Calu3 (cell line): ENCODE measurements around the gene CROCC2. TPM values are rescaled to one million over a fixed set of nuclear protein-coding genes. Genes with fewer than 3 reads are reported as not detected.

Experiments used
- BruUV-seq: library from RNA; stranded (reverse); fragments of 400-500 nt; replicated peaks from 2 replicates; lab custom pipeline; 2021; lab: Mats Ljungman, UMichigan
- CTCF ChIA-PET: fragments of 300-600 bp; sonication (Branson Sonifier 250); formaldehyde crosslinking; loops from one replicate; lab custom pipeline; 2022; ENCODE audit warnings: antibody characterized with exemption; lab: Charles Lee
- DNase-seq: peaks from one replicate; pipeline ENCODE4 v3.0.0; 2022
- H3K27ac Mint-ChIP-seq: one replicate; pipeline ENCODE4 v1.8.0; 2022; ENCODE audit warnings: mixed read lengths; ENCODE audit not compliant: unreplicated experiment
- H3K27me3 Mint-ChIP-seq: one replicate; pipeline ENCODE4 v1.8.0; 2022; ENCODE audit warnings: mixed read lengths; ENCODE audit not compliant: unreplicated experiment
- H3K36me3 Mint-ChIP-seq: one replicate; pipeline ENCODE4 v1.8.0; 2022; ENCODE audit warnings: mild to moderate bottlenecking, moderate library complexity, mixed read lengths; ENCODE audit not compliant: insufficient read depth, unreplicated experiment
- H3K4me1 Mint-ChIP-seq: one replicate; pipeline ENCODE4 v1.8.0; 2022; ENCODE audit warnings: mild to moderate bottlenecking, low read depth, mixed read lengths; ENCODE audit not compliant: unreplicated experiment
- H3K4me3 Mint-ChIP-seq: one replicate; pipeline ENCODE4 v1.8.0; 2022; ENCODE audit warnings: mild to moderate bottlenecking, low read depth, moderate library complexity, mixed read lengths; ENCODE audit not compliant: unreplicated experiment
- H3K9me3 Mint-ChIP-seq: one replicate; pipeline ENCODE4 v1.8.0; 2022; ENCODE audit warnings: low read depth, mixed read lengths; ENCODE audit not compliant: unreplicated experiment
- intact Hi-C: fragments of 100-400 bp; cut with micrococcal nuclease; formaldehyde crosslinking; loops from one replicate; pipeline ENCODE4 v1.10.0; 2022; ENCODE audit not compliant: unreplicated experiment
- total RNA-seq: library from RNA; stranded (reverse); gene quantifications from 2 replicates; pipeline ENCODE4 v1.2.3, GENCODE V29; 2022
- TF ChIP-seq, protein P1 (sequence below): fragments of 200-600 bp; IDR thresholded peaks from one replicate; pipeline ENCODE4 v1.8.0; 2022; ENCODE audit warnings: antibody characterized with exemption; ENCODE audit not compliant: unreplicated experiment

Gene CROCC2
- total RNA-seq, 1 experiment from 2014 or later, result not detected

DNA sequence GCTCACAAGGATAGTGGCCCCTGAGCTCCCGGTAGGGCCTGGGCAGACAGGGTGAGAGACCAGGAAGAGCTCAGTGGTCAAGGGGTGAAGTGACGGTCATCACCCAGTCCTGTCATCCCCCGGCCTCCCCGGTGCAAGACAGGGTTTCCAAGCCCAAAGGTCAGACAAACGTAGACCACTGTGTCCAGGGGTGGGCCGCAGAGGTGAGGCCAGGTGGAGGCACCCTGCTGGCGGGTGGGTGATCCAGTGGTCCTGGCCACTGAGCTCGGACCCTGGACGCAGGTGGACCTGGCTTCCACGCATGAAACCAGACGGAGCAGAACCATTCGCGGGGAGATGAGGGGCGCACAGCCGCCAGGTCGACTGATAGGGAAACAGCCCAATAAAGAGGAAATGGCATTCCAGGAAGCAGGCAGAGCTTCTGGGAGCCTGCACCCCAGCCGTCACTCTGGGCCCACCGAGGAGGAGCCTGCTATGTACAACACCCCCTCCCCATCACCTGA is 77.9 kb downstream of the CROCC2 start:
- Mint-ChIP-seq H3K36me3 (peaks cover 7% of the 10 kb centered on the region), H3K27me3 (peaks cover 55% of the 10 kb centered on the region), H3K4me3 (no peak overlapping the region), H3K27ac (no peak overlapping the region), H3K9me3 (no peaks in the 10 kb centered on the region), H3K4me1 (no peaks in the 10 kb centered on the region)
- BruUV-seq, result no TSS peak
- CTCF ChIA-PET, result interaction anchor here (0.6 to 1.5 kb wide), 6 partner anchors 12 to 607 kb away, joined by 3 read pairs; partner anchors contain the start of gene PASK
- TF ChIP-seq, protein P1, sequence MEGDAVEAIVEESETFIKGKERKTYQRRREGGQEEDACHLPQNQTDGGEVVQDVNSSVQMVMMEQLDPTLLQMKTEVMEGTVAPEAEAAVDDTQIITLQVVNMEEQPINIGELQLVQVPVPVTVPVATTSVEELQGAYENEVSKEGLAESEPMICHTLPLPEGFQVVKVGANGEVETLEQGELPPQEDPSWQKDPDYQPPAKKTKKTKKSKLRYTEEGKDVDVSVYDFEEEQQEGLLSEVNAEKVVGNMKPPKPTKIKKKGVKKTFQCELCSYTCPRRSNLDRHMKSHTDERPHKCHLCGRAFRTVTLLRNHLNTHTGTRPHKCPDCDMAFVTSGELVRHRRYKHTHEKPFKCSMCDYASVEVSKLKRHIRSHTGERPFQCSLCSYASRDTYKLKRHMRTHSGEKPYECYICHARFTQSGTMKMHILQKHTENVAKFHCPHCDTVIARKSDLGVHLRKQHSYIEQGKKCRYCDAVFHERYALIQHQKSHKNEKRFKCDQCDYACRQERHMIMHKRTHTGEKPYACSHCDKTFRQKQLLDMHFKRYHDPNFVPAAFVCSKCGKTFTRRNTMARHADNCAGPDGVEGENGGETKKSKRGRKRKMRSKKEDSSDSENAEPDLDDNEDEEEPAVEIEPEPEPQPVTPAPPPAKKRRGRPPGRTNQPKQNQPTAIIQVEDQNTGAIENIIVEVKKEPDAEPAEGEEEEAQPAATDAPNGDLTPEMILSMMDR, result no peak
- no peak for DNase-seq
- intact Hi-C loops, result no loop called here

DNA sequence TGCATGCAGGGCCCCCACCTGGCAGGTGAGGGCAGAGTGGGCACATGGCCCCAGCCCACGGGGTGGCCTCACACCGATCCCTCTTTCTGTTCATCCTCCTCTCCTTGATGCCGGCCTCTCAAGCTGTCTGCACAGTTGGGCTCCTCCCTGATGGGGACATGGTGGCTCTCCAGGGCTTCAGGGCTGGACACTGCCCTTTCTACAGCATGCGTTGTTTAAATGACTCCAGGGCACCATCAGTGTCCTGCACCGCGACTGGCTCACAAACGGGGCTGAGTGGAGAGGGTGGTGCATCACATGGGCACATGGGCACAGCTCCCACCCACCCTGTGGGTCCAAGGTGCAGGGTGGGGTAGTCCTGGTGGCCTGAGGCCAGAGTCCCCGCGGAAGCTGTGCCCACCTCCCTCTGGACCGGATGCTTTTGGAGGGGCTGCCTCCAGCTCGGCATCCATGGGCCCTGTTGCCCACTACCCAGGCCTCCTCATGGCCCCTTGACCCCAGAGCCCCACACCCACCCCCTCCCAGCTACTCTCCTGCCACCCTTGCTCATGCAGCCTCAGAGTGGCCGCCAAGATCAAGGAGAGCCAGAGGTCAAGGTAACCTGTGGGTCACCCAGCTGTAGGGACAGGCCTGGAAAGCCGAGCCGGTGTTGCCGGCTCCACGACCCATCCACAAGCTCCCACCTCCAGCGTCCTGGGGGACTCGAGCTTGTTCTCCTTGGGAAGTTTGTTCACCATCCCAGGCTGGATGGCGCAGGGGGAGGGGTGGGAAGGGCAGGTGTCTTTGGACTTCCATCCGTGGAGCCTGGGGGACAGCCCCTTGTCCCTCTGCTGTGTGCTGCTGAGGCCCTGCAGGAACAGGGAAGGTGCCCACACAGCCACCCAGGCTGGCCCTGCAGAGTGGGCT is 80.0 kb downstream of the CROCC2 start:
- Mint-ChIP-seq H3K27me3 (peaks cover 51% of the 10 kb centered on the region), H3K9me3 (no peaks in the 10 kb centered on the region), H3K27ac (no peak overlapping the region), H3K36me3 (peaks cover 7% of the 10 kb centered on the region), H3K4me3 (no peak overlapping the region), H3K4me1 (no peaks in the 10 kb centered on the region)
- intact Hi-C loops, result no loop called here
- TF ChIP-seq, protein P1, result no peak
- no peak for DNase-seq
- CTCF ChIA-PET, result no interaction called here
- no TSS peak for BruUV-seq

DNA sequence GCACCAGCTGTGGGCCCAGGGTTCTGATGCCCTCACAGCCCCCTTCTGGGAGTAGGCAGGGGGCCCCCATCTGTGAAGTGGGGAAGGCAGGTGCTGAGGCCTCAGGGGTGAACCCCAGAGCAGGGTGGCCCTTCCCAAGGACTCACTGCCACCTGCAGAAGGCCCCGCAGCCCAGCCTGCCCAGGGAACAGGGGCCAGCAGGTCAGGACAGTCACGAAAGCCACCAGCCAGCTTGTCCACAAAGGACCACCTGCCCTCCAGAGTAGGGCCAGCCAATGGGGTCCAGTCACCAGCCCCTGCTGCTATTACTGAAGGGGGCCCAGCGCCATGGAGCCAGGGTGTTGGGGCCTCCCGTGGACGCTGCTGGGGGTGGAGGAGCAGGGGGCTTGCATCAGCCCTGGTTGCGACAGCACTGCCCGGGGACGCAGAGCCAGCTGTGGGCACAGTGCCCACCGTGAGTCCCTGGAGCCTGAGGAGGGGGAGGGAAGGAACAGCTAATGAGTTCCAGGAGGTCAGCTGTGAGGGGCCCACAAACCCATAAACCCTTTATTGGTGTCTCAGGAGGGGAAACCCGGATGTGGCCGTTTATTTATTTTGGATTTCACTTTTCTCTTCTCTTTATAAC is 80.8 kb downstream of the CROCC2 start:
- DNase-seq, result no peak
- no TSS peak for BruUV-seq
- Mint-ChIP-seq H3K27me3 (peaks cover 43% of the 10 kb centered on the region), H3K9me3 (no peaks in the 10 kb centered on the region), H3K27ac (no peak overlapping the region), H3K4me3 (no peak overlapping the region), H3K36me3 (peaks cover 12% of the 10 kb centered on the region), H3K4me1 (peaks cover 5% of the 10 kb centered on the region)
- TF ChIP-seq, protein P1, result no peak
- CTCF ChIA-PET, result interaction anchor here (0.7 kb wide), 1 partner anchor 22 kb away, joined by 5 read pairs; no protein-coding TSS in a partner anchor
- intact Hi-C loops, result no loop called here

DNA sequence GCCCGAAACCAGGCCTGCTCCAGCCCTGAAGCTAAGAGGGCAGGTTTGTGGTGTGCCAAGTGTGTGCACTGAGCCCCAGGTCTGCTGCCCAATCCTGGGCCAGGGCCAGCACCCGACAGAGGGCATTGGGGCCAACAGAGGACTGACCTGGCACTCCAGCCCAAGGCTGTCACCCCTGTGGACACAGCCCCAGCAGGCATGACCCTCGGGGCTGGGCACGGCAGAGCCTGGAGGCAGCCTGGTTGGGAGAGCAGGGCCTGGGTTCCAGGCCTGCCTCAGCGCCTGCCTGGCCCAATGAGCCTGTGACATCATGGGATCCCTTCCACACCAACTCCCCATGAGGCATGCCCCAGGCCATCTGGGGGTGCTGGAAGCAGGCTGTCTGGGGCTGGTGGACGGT is 81.5 kb downstream of the CROCC2 start:
- BruUV-seq, result no TSS peak
- CTCF ChIA-PET, result interaction anchor here (0.7 kb wide), 1 partner anchor 22 kb away, joined by 5 read pairs; no protein-coding TSS in a partner anchor
- DNase-seq, result no peak
- Mint-ChIP-seq H3K4me3 (no peak overlapping the region), H3K36me3 (peaks cover 13% of the 10 kb centered on the region), H3K27me3 (peaks cover 36% of the 10 kb centered on the region), H3K27ac (no peak overlapping the region), H3K4me1 (peaks cover 11% of the 10 kb centered on the region), H3K9me3 (no peaks in the 10 kb centered on the region)
- TF ChIP-seq, protein P1, result no peak
- intact Hi-C loops, result no loop called here
